ENCODE measurements around the gene AURKA. TPM values are rescaled to one million over a fixed set of nuclear protein-coding genes. Genes with fewer than 3 reads are reported as not detected.

Gene AURKA
- total and polyA plus RNA-seq, 7 experiments from 2014 or later, result 0.43 to 44.1 (median 1.1) TPM

Other genes with a start within 250 kb of the AURKA start
- gene MC3R, start 143.5 kb downstream of the AURKA start, total RNA-seq, result not detected
- gene MC3R, start 143.5 kb downstream of the AURKA start, polyA plus RNA-seq, result not detected
- 10 to 100 TPM in 4 of 5 experiments, 1 to 10 TPM in 1; 8.1 to 31.8 (median 19.4) TPM for gene FAM210B, start 33.2 kb downstream of the AURKA start, total RNA-seq
- 10 to 100 TPM; 40.7 to 43.2 TPM for gene FAM210B, start 33.2 kb downstream of the AURKA start, polyA plus RNA-seq
- 10 to 100 TPM; 16.4 to 50.7 (median 46.7) TPM for gene CSTF1, start 430 bp upstream of the AURKA start, total RNA-seq
- 10 to 100 TPM; 31.5 to 35.9 TPM for gene CSTF1, start 430 bp upstream of the AURKA start, polyA plus RNA-seq
- 10 to 100 TPM in 4 of 5 experiments, 1 to 10 TPM in 1; 8.0 to 16.9 (median 14.3) TPM for gene CASS4, start 20.0 kb upstream of the AURKA start, total RNA-seq
- gene CASS4, start 20.0 kb upstream of the AURKA start, polyA plus RNA-seq, result 10 to 100 TPM in 1 of 2 donors, 1 to 10 TPM in 1; 6.8 to 10.7 TPM
- 100 to 1,000 TPM in 1 of 5 experiments, 10 to 100 TPM in 4; 62.5 to 118 (median 72.0) TPM for gene RTF2, start 76.4 kb upstream of the AURKA start, total RNA-seq
- 100 to 1,000 TPM; 156 to 157 TPM for gene RTF2, start 76.4 kb upstream of the AURKA start, polyA plus RNA-seq
- 1 to 10 TPM; 3.4 to 6.5 (median 3.8) TPM for gene FAM209A, start 132.5 kb upstream of the AURKA start, total RNA-seq
- gene FAM209A, start 132.5 kb upstream of the AURKA start, polyA plus RNA-seq, result under 1 TPM; 0.35 to 0.51 TPM
- gene FAM209B, start 141.0 kb upstream of the AURKA start, total RNA-seq, result 1 to 10 TPM; 1.9 to 3.9 (median 3.3) TPM
- under 1 TPM in 1 of 2 donors, not detected in 1; 0.59 TPM for gene FAM209B, start 141.0 kb upstream of the AURKA start, polyA plus RNA-seq
- not detected for gene TFAP2C, start 237.1 kb upstream of the AURKA start, total RNA-seq
- gene TFAP2C, start 237.1 kb upstream of the AURKA start, polyA plus RNA-seq, result not detected